Ramos (cell line): Measurements from ENCODE around the gene VOPP1.
"Not testable (repeated sequence)": the region's sequence is repeated elsewhere in the genome, so short reads cannot be mapped to it uniquely, and the experiment has no call there.

Experiments
- in situ Hi-C: fragments of 300-500 bp; cut with MboI; formaldehyde crosslinking; loops from one replicate; pipeline ENCODE4 v1.14.3; 2022; ENCODE audit warnings: low sequenced_read_pairs; ENCODE audit not compliant: unreplicated experiment

VOPP1 gene, protein sequence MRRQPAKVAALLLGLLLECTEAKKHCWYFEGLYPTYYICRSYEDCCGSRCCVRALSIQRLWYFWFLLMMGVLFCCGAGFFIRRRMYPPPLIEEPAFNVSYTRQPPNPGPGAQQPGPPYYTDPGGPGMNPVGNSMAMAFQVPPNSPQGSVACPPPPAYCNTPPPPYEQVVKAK

DNA sequence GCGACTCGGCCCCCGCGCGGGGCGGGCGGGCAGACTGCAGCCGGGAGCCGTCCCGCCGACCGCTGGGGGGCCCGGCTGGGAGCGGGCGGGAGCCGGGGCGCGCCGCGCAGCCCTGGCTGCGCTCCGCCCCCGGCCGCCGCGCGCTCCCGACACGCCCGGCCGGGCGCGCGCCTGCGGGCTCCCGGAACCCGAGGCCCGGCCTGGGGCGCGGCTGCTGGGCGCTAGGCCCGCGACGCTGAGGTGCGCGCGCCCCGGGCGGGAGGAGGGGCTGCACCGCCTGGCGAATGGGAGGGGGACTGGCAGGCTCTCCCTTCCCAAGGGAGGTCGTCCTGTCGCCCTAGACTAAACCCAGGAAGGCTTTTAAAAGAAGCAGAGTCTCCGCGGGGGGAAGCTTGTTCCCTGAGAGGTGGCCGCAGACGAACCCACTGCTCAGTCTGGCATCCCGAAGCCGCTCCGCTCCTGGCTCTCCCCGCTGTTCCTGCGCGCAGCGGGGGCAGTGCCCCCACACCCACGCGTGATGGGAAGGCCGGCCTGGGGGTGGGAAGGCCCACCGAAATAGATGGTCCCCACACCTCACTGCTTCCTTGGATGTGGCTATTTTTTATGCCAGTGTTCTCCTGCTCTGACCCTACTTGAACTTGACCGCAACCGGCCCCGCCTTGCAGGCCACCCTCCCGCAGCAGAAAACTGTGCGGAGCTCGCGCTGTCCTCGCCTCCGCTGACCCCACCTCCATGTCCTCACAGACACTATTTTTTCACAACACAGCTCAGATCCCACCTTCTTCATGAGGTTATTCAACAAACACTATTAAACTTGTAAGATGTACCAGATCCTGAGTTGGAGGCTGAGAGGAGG is at the start of gene VOPP1:
Gene VOPP1, minus strand, starts transcription at position 125 of the 856 bp plus-strand sequence. CDS start 178 bp downstream, outside the sequence.
- in situ Hi-C loops = no loop called here

DNA sequence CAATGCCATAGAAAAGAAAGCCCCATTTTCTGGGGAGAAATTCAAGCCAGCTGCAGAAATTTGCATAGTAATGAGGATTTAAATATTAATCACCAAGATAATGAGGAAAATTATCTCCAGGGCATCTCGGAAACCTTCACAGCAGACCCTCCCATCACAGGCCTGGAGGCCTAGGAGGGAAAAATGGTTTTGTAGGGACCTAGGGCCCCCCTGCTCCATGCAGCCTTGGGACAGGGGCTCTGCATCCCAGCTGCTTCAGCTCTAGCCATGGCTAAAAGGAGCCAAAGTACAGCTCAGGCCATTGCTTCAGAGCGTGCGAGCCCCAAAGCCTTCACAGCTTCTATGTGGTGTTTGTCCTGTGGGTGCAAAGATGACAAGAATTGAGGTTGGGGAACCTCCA is 46.6 kb upstream of the VOPP1 start:
- in situ Hi-C loops = no loop called here

DNA sequence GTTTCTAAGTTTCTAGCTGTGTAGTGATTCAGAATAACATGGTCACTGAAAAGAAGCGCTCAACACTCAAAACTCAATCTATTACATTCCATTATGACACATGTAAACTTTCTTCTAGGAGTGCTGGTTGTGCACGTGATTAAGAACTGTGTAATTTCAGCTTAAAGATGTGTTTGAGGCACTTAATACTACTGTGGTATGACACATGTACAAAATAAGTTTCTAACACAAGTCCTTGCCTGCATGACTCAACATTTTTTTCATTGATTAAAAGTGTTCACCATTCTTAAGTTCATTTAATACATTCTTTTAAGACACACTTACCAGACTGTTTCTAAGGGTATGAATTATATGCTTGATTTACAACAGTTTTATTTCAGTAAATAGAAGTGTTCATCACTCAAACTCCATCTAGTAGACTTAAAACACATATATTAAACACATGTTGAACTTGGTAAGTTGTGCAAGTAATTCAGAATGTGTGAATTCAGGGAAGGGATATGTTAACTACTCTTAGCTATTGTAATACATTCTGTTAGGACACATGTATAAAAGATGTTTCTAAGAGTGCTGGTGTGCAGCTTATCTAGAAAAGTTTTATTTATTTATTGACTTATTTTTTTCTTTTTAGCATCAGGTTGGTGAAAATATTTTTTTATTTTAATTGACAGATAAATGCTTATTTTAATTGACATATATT is 42.2 kb upstream of the VOPP1 start:
- in situ Hi-C loops = not testable (repeated sequence)

DNA sequence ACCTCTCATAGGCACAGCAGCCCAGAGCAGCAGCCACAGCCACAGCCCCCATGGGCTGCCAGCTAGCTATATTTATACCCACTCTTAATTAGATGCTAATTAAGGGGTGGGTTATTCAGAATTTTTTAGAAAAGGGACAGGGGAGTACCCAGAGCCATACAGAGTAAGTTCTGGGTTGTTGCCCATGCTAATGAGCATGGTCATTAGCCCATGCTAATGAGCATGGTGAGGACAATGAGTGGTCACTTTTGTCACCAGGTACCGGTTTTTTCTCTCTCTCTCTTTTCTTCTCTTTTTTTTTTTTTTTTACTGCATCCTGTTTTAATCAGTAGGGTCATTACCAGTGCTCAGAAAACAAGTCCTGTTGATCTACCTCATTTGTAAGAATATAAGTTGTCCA is 37.4 kb upstream of the VOPP1 start:
- in situ Hi-C loops = not testable (repeated sequence)

DNA sequence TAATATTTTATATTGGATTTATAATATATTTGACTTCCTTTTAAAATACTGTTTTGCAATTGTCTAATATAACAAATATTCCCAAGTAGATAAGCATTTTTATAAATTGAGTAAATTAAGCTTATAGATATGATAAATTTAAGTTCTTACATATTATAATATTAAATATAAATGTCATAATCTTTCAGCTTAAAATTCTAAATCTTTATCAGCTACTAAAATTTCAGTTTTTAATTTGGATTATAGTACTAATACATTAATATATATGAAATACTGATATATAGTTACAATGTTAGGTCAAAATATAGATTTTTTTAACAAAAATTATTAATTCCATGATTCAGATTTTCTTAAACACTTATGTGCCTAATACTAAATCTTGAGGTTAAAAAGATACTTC is 33.4 kb upstream of the VOPP1 start:
- in situ Hi-C loops = not testable (repeated sequence)

DNA sequence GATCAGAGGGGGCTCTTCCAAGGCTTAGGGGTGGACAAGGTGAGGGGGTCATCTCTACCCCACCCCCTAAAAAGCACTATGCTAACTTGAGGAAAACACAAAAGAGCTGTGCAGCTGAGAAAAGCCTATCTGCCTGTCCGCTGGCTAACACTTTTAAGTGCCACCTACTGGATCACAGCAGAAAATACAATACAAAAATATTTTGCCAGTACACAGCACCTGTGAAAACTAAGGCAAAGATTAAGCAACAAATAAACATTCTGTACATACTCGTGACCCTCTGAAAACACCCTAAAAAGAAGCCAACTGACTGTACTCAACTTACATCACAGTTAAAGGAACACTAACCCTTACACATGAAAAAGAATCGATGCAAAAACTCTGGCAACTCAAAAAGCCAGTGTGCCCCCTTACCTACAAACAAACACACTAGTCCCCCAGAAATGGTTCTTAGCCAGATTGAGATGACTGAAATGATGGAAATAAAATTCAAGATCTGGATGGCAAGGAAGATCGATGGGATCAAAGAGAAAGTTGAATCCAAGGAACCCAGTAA is 25.7 kb upstream of the VOPP1 start:
- in situ Hi-C loops = not testable (repeated sequence)

DNA sequence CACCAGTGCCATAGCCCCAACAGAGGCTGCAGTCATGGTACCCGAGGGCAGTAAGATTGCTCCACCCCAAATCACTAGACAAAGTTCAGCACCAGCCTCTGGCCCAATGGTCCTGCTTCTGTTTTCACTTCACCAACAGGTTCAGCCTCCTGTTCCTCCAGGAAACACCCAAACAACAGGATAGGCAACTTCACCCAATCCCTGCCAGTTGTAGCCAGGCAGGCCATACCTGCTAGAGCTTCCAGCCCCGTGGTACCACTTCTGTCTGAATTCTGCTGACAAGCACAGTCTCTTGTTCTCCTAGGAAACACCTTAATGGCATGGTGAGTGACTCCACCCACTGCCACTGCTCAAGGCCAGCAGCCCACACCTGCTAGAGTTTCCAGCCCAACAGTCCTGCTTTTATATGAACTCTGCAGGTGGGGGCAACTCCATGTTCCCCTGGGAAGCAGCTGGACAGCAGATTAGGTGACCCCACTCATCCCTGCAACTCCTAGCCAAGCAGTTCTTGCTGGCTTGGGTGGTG is 25.0 kb upstream of the VOPP1 start:
- in situ Hi-C loops = not testable (repeated sequence)

DNA sequence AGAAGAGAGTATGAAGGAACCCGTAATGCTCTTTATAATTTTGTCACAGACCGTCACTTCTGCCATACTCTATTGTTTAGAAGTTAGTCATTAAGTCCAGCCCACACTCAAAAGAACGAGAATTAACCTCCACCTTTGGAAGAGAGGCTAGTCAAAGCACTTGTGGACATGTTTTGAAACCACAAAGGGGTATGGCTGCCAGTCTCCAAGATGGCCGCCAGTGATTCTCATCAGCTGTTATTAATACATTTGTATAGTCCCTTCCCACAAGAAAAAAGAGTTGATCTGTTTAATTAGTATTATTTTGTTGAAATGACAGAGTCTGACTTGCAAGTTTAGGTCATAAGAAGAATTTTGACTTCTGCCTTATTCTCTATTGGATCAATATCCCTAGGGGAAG is 23.2 kb upstream of the VOPP1 start:
- in situ Hi-C loops = no loop called here

DNA sequence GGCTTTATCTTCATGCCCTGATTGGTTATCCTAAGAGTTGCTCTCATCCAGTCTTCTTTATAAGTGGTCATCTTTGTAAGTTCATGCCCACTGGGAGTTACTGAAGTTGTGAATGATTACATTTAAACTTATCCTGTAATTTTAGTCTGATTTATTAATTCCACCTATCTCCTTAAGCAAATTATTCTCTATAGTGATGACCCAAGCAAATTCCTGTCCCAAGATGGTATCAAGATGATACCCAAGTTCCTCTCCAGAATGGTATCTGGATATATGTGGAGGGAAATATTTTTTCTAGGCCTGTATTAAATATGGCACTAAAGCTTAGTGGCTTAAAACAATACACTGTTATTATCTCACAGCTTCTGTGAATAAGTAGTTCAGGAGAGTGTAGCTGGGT is 22.6 kb upstream of the VOPP1 start:
- in situ Hi-C loops = loop anchor here (5.0 kb wide), 1 partner anchor 158 kb away; no protein-coding TSS in a partner anchor

DNA sequence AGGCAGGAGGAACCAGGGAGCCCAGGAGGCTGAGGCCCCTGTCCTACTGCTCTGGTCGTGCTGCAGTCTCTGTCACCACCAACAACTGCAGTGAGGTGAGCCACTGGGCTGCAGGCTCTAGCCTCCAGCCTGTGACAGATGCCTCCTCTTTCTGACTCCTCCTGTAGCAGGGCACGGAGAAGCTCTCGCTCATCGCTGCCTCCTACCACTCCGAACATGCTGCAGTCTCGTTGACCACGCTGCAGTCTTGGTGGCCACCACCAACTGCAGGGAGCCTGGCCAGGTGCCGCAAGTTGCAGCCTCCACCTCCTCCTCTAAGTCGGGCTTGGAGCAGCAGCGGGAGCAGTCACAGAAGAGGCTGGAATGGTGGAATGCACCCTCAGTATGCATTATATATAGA is 22.1 kb upstream of the VOPP1 start:
- in situ Hi-C loops = loop anchor here (5.0 kb wide), 1 partner anchor 157 kb away; no protein-coding TSS in a partner anchor

DNA sequence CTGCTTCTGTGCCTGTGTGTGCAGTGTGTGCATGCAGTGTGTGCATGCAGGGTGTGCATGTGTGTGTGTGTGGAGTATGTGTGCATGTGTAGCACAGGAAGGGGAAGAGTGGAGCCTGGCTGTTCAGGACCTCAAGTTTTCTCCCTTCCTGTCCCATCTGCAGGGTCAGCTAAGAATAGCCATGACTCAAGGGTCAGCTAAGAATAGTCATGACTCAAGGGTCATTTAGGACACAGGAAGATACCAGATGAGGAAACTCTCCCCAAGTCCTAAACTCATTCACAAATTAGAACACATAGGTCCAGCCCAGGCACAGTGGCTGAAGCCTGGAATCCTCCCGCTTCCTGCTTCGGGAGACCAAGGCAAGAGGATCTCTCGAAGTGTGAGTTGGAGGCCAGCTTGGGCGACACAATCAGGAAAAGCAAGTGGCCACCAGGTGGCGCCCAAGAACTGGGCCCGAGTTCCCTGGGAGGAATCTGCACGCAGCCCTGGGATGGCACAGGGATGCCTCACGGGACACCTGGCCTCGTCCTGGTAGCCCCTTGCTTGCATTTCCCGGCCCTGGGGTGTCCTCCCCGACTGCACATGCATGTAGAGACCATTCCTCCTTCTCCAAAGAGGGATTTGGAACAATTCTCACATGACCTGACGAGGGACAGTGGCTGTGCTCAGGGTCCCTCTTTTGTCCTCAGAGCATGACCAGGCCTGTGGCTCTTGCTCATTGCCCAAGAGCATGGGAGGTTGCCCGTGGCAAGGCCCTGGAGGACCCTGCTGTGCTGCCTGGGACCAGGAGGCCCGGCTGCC is 21.4 kb upstream of the VOPP1 start:
- in situ Hi-C loops = loop anchor here (5.0 kb wide), 1 partner anchor 156 kb away; no protein-coding TSS in a partner anchor

DNA sequence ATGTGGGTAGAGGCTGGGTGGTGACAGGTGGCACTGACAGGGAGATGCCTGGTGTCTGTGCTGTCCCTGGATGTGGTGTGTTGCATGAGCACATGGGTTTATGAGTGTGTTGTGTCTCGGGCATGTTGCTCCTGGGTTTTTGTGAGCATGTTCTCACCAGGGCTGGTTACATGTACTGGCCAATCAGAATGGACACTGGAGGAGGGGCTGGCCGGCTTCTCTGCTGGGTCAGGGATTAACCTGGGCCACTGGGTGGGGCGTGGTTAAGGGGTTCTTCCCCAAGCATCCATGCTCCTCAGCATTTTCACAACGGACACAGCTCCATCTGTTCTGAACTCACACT is 20.8 kb upstream of the VOPP1 start:
- in situ Hi-C loops = loop anchor here (5.0 kb wide), 1 partner anchor 156 kb away; no protein-coding TSS in a partner anchor

DNA sequence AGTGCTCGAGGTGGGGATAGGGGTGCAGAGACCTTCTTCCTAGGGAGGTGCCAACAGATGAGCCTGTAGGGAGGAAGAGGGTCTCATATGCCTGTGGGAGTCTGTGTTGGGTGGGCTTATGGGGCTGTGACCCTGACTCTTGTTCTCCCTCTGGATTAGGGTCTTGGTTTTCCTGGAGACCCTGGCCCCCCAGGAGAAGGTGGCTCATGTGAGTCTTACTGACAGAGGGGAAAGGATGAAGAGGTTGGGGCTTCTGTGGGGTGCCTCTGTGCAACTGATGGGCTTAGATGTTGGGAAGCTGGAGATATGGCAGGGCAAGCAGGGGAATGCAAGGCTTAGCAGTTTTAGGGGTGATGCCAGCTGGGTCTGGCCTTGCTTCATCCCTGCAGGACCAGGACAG is 20.2 kb upstream of the VOPP1 start:
- in situ Hi-C loops = loop anchor here (5.0 kb wide), 1 partner anchor 155 kb away; no protein-coding TSS in a partner anchor

DNA sequence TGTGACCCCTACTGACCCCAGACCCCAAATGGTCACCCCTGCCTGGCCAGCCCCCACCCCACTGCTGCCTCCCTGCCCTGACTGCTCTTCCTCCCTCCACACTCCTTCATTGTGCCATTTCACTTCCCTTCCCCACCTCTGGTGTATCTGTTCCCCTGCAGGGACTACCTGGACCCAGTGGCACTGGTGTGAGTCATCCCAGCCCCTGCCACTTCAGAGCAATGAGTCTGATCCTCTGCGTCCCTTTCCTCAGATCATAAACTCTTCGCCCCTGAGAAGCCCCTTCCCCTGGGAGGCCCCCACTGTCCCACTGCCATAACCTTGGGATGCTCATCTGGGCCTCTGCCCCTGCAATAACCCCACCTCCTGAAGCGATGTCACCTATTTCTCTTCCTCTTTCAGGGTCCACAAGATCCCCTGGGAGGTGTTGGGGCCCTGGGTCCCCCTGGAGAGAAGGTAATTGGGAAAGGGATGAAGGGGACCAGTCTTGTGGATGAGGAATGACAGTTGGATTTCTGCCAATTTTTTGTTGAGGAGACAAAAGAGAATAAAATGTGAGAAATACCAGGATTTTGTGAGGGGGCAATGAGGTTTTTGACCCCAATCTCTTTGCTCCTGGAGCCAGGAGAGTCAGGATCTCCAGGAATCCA is 19.1 kb upstream of the VOPP1 start:
- in situ Hi-C loops = loop anchor here (5.0 kb wide), 1 partner anchor 154 kb away; no protein-coding TSS in a partner anchor

DNA sequence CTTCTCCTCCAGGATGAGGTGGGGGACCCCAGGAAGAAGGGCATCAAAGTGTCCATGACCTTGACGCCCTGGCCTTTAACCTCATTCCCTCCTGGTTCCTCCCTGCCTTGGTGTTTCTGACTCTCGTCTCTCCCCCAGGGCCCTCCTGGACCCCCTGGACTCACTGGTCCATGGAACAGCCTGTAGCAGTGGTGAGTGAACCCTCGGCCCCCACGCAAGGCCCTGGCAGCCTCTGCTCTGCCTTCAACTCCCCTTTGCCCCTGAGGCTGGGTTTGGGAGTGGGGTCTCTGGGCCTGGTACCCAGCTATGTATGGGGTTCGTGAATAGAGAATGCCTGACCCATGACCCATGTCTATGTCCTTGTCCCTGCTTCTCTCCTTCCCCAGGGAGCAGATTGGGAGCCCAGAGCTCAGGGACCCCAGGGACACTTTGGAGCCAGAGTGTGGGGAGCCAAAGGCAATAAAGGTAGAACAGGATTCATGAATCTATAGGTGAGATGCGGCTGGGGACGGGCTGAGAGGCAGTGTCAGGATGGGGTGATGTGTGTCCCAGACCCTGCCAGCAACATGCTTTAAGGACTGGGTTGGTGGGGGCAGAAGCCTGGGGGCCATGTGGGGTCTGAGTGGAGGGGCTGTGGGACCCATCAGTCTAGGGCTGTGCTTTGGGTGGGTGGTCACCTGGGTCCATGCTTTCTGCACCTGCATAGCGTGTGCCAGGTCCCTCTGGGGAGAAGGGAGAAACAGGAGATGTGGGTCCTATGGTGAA is 18.4 kb upstream of the VOPP1 start:
- in situ Hi-C loops = loop anchor here (5.0 kb wide), 1 partner anchor 153 kb away; no protein-coding TSS in a partner anchor

DNA sequence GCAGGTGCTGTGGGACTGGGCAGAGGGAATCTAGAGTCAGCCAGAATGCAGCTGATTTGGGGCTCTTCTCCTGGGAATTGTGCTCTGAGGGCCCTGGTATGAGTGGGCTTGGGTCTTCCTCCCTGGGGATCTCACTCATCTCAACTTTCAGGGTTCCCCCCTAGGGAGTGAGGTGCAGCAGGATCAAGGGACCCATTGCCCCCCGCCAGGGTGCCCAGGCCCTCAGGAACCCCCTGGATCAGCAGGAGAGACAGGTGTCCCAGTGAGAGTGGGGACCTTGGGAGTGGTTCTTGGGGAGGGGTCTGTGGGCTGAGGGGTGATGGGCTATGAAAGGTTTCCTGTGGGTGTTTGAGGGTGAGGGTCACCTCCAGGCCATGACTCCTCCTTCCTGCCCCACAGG is 17.6 kb upstream of the VOPP1 start:
- in situ Hi-C loops = loop anchor here (5.0 kb wide), 1 partner anchor 153 kb away; no protein-coding TSS in a partner anchor

DNA sequence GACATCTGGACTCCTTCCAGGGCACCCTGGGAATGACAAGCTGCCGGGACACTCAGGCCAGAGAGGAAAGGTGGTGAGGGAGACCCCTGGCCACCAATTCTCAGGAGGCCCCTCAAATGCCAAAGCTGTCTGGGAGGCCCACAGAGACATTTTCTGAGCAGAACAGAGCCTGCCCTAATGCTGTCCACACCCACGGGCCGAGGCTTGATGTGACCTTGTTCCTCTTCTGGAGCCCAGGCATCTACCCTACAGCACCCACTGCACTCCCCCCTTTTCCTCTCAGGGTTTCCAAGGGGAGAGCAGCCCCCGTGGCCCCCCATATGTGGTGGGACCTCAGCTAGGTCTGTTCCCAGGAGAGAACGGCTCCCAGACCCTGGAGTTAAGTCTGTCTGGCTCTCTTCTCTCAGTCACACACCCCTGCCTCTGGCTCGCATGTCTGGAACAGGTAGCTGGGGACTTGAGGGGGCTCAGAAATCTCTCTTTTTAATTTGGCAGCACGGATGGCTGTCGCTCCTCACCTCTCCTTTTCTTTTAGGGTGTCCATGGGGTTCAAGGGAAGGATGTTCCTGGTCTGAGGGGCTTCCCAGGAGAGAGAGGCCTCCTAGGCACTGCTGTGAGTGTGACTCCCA is 16.8 kb upstream of the VOPP1 start:
- in situ Hi-C loops = no loop called here

DNA sequence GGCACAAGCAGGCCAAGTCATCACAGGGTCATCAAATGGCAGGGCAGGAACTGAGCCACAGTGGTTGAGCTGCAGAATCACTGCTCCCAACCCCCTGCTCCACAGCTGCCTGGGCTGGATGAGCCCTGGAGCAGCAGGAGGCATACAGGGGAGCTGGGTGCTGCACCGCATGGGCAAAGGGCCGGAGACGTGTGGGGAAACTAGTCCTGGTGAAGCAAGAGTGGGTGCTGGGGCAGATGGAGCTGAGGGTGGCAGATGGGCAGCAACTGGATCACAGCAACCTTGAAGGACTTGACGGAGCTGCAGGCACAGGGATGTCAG is 16.0 kb upstream of the VOPP1 start:
- in situ Hi-C loops = no loop called here
